H4 (cell line): ENCODE measurements around the gene GLUD1. TPM values are rescaled to one million over a fixed set of nuclear protein-coding genes. Genes with fewer than 3 reads are reported as not detected.
"Not testable (repeated sequence)": the region's sequence is repeated elsewhere in the genome, so short reads cannot be mapped to it uniquely, and the experiment has no call there.

Experiments used
- DNase-seq: peaks from one replicate; pipeline ENCODE4 v3.0.0-alpha.2; 2015; ENCODE audit warnings: low spot score
- total RNA-seq: library from RNA; depleted of rRNA; stranded (reverse); fragments of >200 nt; shearing (Covaris generic); gene quantifications from 2 replicates; pipeline ENCODE4 v1.2.3, GENCODE V29; 2014; rRNA removed

GLUD1 gene
- 111 and 119 TPM in 2 replicates for total RNA-seq

GRCh38 chr10:87094373-87095235, at the start of gene GLUD1, which contains the start of gene SHLD2:
Gene GLUD1, minus strand, starts transcription at chr10:87094843. Its CDS starts 74 bp downstream, at chr10:87094769.
Gene SHLD2, plus strand, starts transcription at chr10:87095206. Its CDS starts 56,149 bp downstream, at chr10:87151355.
- DNase-seq, result peak; percentile 87

- DNase-seq, result not testable (repeated sequence)
Observed at GRCh38 chr10:87143109-87143418, 48.4 kb upstream of the GLUD1 start.

GRCh38 chr10:87142230-87143108, 47.8 kb upstream of the GLUD1 start:
- DNase-seq, result not testable (repeated sequence)

- not testable (repeated sequence) for DNase-seq
Observed at GRCh38 chr10:87137478-87137877, 42.8 kb upstream of the GLUD1 start.

- DNase-seq, result not testable (repeated sequence)
Observed at GRCh38 chr10:87134440-87134839, 39.8 kb upstream of the GLUD1 start.

GRCh38 chr10:87133936-87134335, 39.3 kb upstream of the GLUD1 start:
- DNase-seq, result not testable (repeated sequence)

GRCh38 chr10:87132176-87132575, 37.5 kb upstream of the GLUD1 start:
- DNase-seq, result not testable (repeated sequence)

GRCh38 chr10:87127607-87128156, 33.0 kb upstream of the GLUD1 start:
- DNase-seq, result not testable (repeated sequence)

GRCh38 chr10:87127048-87127447, 32.4 kb upstream of the GLUD1 start:
- DNase-seq, result not testable (repeated sequence)

- DNase-seq, result not testable (repeated sequence)
Observed at GRCh38 chr10:87123351-87123750, 28.7 kb upstream of the GLUD1 start.

- DNase-seq, result not testable (repeated sequence)
Observed at GRCh38 chr10:87119029-87119428, 24.4 kb upstream of the GLUD1 start.

- not testable (repeated sequence) for DNase-seq
Observed at GRCh38 chr10:87118122-87118521, 23.5 kb upstream of the GLUD1 start.

GRCh38 chr10:87105446-87106124, 10.9 kb upstream of the GLUD1 start:
- DNase-seq, result no peak

- DNase-seq, result not testable (repeated sequence)
Observed at GRCh38 chr10:87104727-87105126, 10.1 kb upstream of the GLUD1 start.

GRCh38 chr10:87101996-87102395, 7.4 kb upstream of the GLUD1 start:
- no peak for DNase-seq

- peak; percentile 63 for DNase-seq
Observed at GRCh38 chr10:87095236-87095945, 748 bp upstream of the GLUD1 start.

- DNase-seq, result peak; percentile 29
Observed at GRCh38 chr10:87093632-87094372, 841 bp downstream of the GLUD1 start.

- no peak for DNase-seq
Observed at GRCh38 chr10:87092861-87093631, 1.6 kb downstream of the GLUD1 start.

- DNase-seq, result no peak
Observed at GRCh38 chr10:87092376-87092860, 2.2 kb downstream of the GLUD1 start.
